ENCODE measurements around the gene PTPRD. TPM values are rescaled to one million over a fixed set of nuclear protein-coding genes. Genes with fewer than 3 reads are reported as not detected.
A peak's percentile ranks its signal among the peaks of the same experiment; 100 is the strongest.

Gene PTPRD
- total RNA-seq, 1 experiment from 2014 or later: not detected

DNA sequence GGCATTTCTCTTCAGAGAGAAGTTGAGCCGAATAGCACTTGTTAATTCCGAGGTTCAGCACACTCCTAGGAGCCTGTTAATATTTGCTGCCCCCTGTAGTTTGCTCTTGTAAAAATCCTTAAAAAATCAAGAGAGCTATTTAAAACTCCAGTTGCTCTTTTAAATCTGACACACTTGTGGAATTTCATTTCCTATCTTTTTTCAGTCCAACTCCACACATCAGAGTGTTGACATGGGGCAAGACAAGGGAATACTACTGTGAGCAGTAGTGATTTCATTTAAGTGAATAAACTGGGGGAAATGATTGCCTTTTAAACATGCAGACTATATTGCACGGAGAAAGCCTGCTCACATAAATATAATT is 1717.0 kb downstream of the PTPRD start:
- CTCF ChIA-PET: interaction anchor here (0.6 to 2.6 kb wide), 33 partner anchors 9 to 1661 kb away, joined by 3 to 15 read pairs (median 3); no protein-coding TSS in a partner anchor
- no TSS peak for BruUV-seq (replicated peaks)
- intact Hi-C loops (cut with micrococcal nuclease): loop anchor here (5.0 kb wide), 6 partner anchors 106 to 1494 kb away; no protein-coding TSS in a partner anchor

DNA sequence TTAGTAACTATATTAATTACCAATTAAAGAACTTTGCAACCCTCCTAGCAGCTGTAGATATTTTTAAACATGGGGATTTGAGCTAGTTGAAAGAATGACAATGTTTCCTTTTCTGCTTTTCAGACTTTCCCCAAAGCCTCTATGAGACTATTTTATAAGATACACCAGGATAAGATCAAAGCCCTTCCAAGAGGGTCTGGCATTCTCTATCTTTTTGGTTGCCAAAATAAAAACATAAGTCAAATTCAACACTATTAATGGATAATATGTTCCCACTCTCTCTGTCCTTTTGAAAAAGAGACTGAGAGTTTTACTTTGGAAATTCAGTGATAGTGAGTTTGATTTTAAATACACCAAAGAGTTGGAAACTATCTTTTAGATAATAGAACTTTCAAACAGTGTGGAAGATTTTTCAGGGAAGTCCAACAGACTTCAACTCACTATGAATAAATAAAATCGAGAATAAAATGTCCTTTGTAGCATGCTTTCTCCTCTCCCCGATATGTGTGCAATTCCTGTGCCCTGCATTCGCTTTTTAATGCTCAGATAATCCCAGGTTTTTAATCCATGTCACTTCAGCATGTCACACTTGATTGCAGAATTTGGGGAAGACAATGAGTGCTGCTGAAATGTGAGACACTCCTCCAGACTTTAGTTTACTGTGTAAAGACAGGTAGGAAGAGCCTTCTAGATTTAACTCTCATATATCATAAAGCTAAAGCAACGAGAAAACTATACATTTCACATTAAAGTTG is 1717.5 kb downstream of the PTPRD start:
- no peak overlapping the region for H3K4me3 Mint-ChIP-seq (ENCODE audit: unreplicated experiment)
- no TSS peak for BruUV-seq (replicated peaks)
- no peak overlapping the region for H3K27ac Mint-ChIP-seq (ENCODE audit: low read depth, unreplicated experiment)
- H3K36me3 Mint-ChIP-seq (ENCODE audit: insufficient read depth, unreplicated experiment): no peaks in the 10 kb centered on the region
- peaks cover 10% of the 10 kb centered on the region for H3K4me1 Mint-ChIP-seq (ENCODE audit: insufficient read depth, unreplicated experiment)
- ChIA-PET POLR2A (no interaction called here), CTCF (interaction anchor here (0.6 to 2.6 kb wide), 29 partner anchors 8 to 1491 kb away, joined by 3 to 15 read pairs (median 3); no protein-coding TSS in a partner anchor)
- peaks cover 11% of the 10 kb centered on the region for H3K9me3 Mint-ChIP-seq (ENCODE audit: unreplicated experiment)
- no peak for TF ChIP-seq CTCF (IDR thresholded peaks at IDR 0.05; ENCODE audit: unreplicated experiment)
- no peaks in the 10 kb centered on the region for H3K27me3 Mint-ChIP-seq (ENCODE audit: insufficient read depth, unreplicated experiment)
- DNase-seq (ENCODE audit: unreplicated experiment): no peak
- intact Hi-C loops (cut with micrococcal nuclease): loop anchor here (5.0 kb wide), 6 partner anchors 107 to 1493 kb away; no protein-coding TSS in a partner anchor

More for the DNA sequence above, 1717.0 kb downstream of the PTPRD start:
- Mint-ChIP-seq H3K36me3 (ENCODE audit: insufficient read depth, unreplicated experiment) (no peaks in the 10 kb centered on the region), H3K27ac (ENCODE audit: low read depth, unreplicated experiment) (no peak overlapping the region), H3K9me3 (ENCODE audit: unreplicated experiment) (peaks cover 11% of the 10 kb centered on the region), H3K4me3 (ENCODE audit: unreplicated experiment) (no peak overlapping the region), H3K4me1 (ENCODE audit: insufficient read depth, unreplicated experiment) (peaks cover 10% of the 10 kb centered on the region), H3K27me3 (ENCODE audit: insufficient read depth, unreplicated experiment) (no peaks in the 10 kb centered on the region)
- TF ChIP-seq CTCF (IDR thresholded peaks at IDR 0.05; ENCODE audit: unreplicated experiment): peak; percentile 46
- POLR2A ChIA-PET: interaction anchor here (0.6 kb wide), 1 partner anchor 1097 kb away, joined by 3 read pairs; no protein-coding TSS in a partner anchor
- DNase-seq (ENCODE audit: unreplicated experiment): peak; percentile 47

DNA sequence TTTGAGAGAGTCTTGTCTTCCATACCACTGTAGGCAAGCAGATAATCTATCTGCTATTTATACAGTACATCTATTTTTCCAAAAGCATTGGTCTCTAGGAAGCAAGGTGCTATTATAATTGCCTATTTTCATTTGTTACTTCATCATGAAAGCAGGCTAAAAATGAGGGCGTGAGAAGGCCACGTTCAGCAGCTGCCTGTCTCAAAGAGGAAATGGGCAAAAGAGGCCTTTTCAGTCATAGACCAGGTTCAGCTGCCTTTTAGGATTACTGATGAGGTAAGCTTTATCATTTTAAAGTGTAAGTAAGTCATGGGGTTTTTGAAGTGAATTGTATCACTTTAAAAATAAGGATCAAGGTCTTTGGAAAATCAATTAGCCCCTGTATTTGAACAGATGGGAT is 1722.1 kb downstream of the PTPRD start:
- DNase-seq (ENCODE audit: unreplicated experiment): no peak
- BruUV-seq (replicated peaks): no TSS peak
- intact Hi-C loops (cut with micrococcal nuclease): no loop called here
- H3K27ac Mint-ChIP-seq (ENCODE audit: low read depth, unreplicated experiment): no peak overlapping the region
- TF ChIP-seq CTCF (IDR thresholded peaks at IDR 0.05; ENCODE audit: unreplicated experiment): no peak
- ChIA-PET POLR2A (interaction anchor here (0.6 to 0.7 kb wide), 3 partner anchors 25 to 49 kb away, joined by 3 read pairs; no protein-coding TSS in a partner anchor), CTCF (interaction anchor here (0.7 kb wide), 1 partner anchor 1007 kb away, joined by 3 read pairs; no protein-coding TSS in a partner anchor)
- peaks cover 11% of the 10 kb centered on the region for H3K9me3 Mint-ChIP-seq (ENCODE audit: unreplicated experiment)
- no peak overlapping the region for H3K4me3 Mint-ChIP-seq (ENCODE audit: unreplicated experiment)
- H3K36me3 Mint-ChIP-seq (ENCODE audit: insufficient read depth, unreplicated experiment): no peaks in the 10 kb centered on the region
- H3K27me3 Mint-ChIP-seq (ENCODE audit: insufficient read depth, unreplicated experiment): no peaks in the 10 kb centered on the region
- H3K4me1 Mint-ChIP-seq (ENCODE audit: insufficient read depth, unreplicated experiment): peaks cover 5% of the 10 kb centered on the region

- CTCF ChIA-PET: interaction anchor here (0.5 kb wide), 1 partner anchor 1901 kb away, joined by 4 read pairs; no protein-coding TSS in a partner anchor
- H3K4me1 Mint-ChIP-seq (ENCODE audit: insufficient read depth, unreplicated experiment): no peaks in the 10 kb centered on the region
- no peak overlapping the region for H3K4me3 Mint-ChIP-seq (ENCODE audit: unreplicated experiment)
- H3K27me3 Mint-ChIP-seq (ENCODE audit: insufficient read depth, unreplicated experiment): no peaks in the 10 kb centered on the region
- intact Hi-C loops (cut with micrococcal nuclease): no loop called here
- H3K9me3 Mint-ChIP-seq (ENCODE audit: unreplicated experiment): peaks cover 11% of the 10 kb centered on the region
- H3K27ac Mint-ChIP-seq (ENCODE audit: low read depth, unreplicated experiment): no peak overlapping the region
- no TSS peak for BruUV-seq (replicated peaks)
- no peaks in the 10 kb centered on the region for H3K36me3 Mint-ChIP-seq (ENCODE audit: insufficient read depth, unreplicated experiment)
- TF ChIP-seq CTCF (IDR thresholded peaks at IDR 0.05; ENCODE audit: unreplicated experiment): no peak
- POLR2A ChIA-PET: no interaction called here
- DNase-seq (ENCODE audit: unreplicated experiment): no peak
These were observed 1723.7 kb downstream of the PTPRD start for GRCh38 chr9:8889100-8889499.
